HG03135 (cell line): ENCODE data around the gene MEIS3.
"Not testable (repeated sequence)": the region's sequence is repeated elsewhere in the genome, so short reads cannot be mapped to it uniquely, and the experiment has no call there.

Source experiments
- ATAC-seq: cut with Tn5 transposase; IDR thresholded peaks from one replicate; pipeline ENCODE4 v1.9.1; 2021; ENCODE audit warnings: mild to moderate bottlenecking, moderate library complexity; ENCODE audit not compliant: unreplicated experiment

The MEIS3 gene

GRCh38 chr19:47417107-47417745 is 2.1 kb downstream of the MEIS3 start:
- no peak for ATAC-seq

- no peak for ATAC-seq
Observed at GRCh38 chr19:47416643-47416985, 2.7 kb downstream of the MEIS3 start.

GRCh38 chr19:47415953-47416642 is 3.2 kb downstream of the MEIS3 start:
- no peak for ATAC-seq

- ATAC-seq, result no peak
Observed at GRCh38 chr19:47414469-47414868, 4.9 kb downstream of the MEIS3 start.

GRCh38 chr19:47413941-47414340 is 5.4 kb downstream of the MEIS3 start:
- ATAC-seq, result no peak

GRCh38 chr19:47411696-47412095 is 7.6 kb downstream of the MEIS3 start:
- not testable (repeated sequence) for ATAC-seq

- ATAC-seq, result no peak
Observed at GRCh38 chr19:47411101-47411500, 8.2 kb downstream of the MEIS3 start.

GRCh38 chr19:47408156-47408938 is 11.0 kb downstream of the MEIS3 start:
- ATAC-seq, result no peak

- no peak for ATAC-seq
Observed at GRCh38 chr19:47407417-47407774, 11.9 kb downstream of the MEIS3 start.

GRCh38 chr19:47406711-47407416 is 12.5 kb downstream of the MEIS3 start:
- no peak for ATAC-seq

GRCh38 chr19:47405854-47406417 is 13.4 kb downstream of the MEIS3 start:
- ATAC-seq, result no peak

- no peak for ATAC-seq
Observed at GRCh38 chr19:47405197-47405550, 14.2 kb downstream of the MEIS3 start.

GRCh38 chr19:47404334-47405196 is 14.8 kb downstream of the MEIS3 start:
- ATAC-seq, result no peak

GRCh38 chr19:47402504-47402903 is 16.8 kb downstream of the MEIS3 start:
- ATAC-seq, result no peak

GRCh38 chr19:47398707-47399597 is 20.4 kb downstream of the MEIS3 start:
- no peak for ATAC-seq

- ATAC-seq, result no peak
Observed at GRCh38 chr19:47391510-47392223, 27.7 kb downstream of the MEIS3 start.

- ATAC-seq, result no peak
Observed at GRCh38 chr19:47390533-47391488, 28.5 kb downstream of the MEIS3 start.

GRCh38 chr19:47389150-47389556 is 30.2 kb downstream of the MEIS3 start:
- no peak for ATAC-seq
